HepG2 (cell line): ENCODE results near the gene EDN3. TPM values are rescaled to one million over a fixed set of nuclear protein-coding genes. Genes with fewer than 3 reads are reported as not detected.

ENCODE experiments used
- ATAC-seq: fragments of 200-7000 bp; cut with Tn5 transposase; 3 replicates; pipeline ENCODE4 v1.9.1; 2020; ENCODE audit warnings: mild to moderate bottlenecking, moderate library complexity
- BruUV-seq: library from RNA; stranded (reverse); fragments of 400-500 nt; replicated peaks from 2 replicates; lab custom pipeline; 2021; lab: Mats Ljungman, UMichigan
- CTCF ChIA-PET: fragments of 300-600 bp; formaldehyde crosslinking; extraction: SDS; loops from one replicate; lab custom pipeline; 2021; ENCODE audit warnings: low total read pairs, inconsistent platforms, low intra/inter-chr PET ratio; lab: Yijun Ruan, JAX
- POLR2A ChIA-PET: fragments of 350-600 bp; sonication (Branson Sonifier 250); formaldehyde crosslinking; loops from one replicate; lab custom pipeline; 2020; ENCODE audit warnings: antibody characterized with exemption, inconsistent platforms; lab: Yijun Ruan, JAX
- DNase-seq: peaks from one replicate; pipeline ENCODE4 v3.0.0-alpha.2; 2015; ENCODE audit warnings: low spot score
- FAIRE-seq: peaks from 3 replicates; lab custom pipeline; 2011; peaks lifted over from hg19 to GRCh38; lab: Jason Lieb, UNC
- H2AFZ ChIP-seq: one replicate; pipeline ENCODE4 v1.6.1; 2011; ENCODE audit warnings: low read length, inconsistent platforms
- H3K27ac ChIP-seq: fragments of 300-600 bp; 3 replicates; pipeline ENCODE4 v1.8.0; 2011; ENCODE audit warnings: mixed run types, mild to moderate bottlenecking, mixed read lengths, low read length, inconsistent platforms; ENCODE audit not compliant: insufficient read depth; ENCODE audit errors: extremely low read length
- H3K27me3 ChIP-seq, 2 experiments: fragments of 200-600 bp in 1 of 2; 2 replicates in 1 of 2; 3 replicates in 1 of 2; pipeline versions ENCODE4 v1.6.0 to v1.8.0; 2011; ENCODE audit warnings: low read length in 2 of 2, mild to moderate bottlenecking in 2 of 2, moderate library complexity in 2 of 2, inconsistent platforms in 1 of 2; ENCODE audit not compliant: insufficient read depth in 2 of 2, control insufficient read depth in 1 of 2
- H3K36me3 ChIP-seq, 2 experiments: fragments of 200-600 bp in 1 of 2; replicated peaks in 1 of 2; 2 replicates in 1 of 2; 3 replicates in 1 of 2; pipeline versions ENCODE4 v1.5.1 to v1.8.0; 2011; ENCODE audit warnings: low read length in 2 of 2, inconsistent platforms in 1 of 2; ENCODE audit not compliant: insufficient read depth in 2 of 2, control insufficient read depth in 1 of 2
- H3K4me1 ChIP-seq: 2 replicates; pipeline ENCODE4 v1.5.1; 2012; ENCODE audit warnings: low read length, inconsistent platforms; ENCODE audit not compliant: insufficient read depth
- H3K4me2 ChIP-seq: 2 replicates; pipeline ENCODE4 v1.6.0; 2011; ENCODE audit warnings: low read depth, low read length, inconsistent platforms
- H3K4me3 ChIP-seq, 3 experiments: fragments of 200-600 bp in 1 of 3; sonication (generic), shearing (Covaris generic) in 1 of 3; replicated peaks in 1 of 3; 2 replicates each; pipeline ENCODE4 v1.5.1; 2011 to 2016; ENCODE audit warnings: low read length in 3 of 3, inconsistent platforms in 2 of 3, low read depth in 2 of 3, mild to moderate bottlenecking in 2 of 3, control low read depth in 1 of 3, mixed read lengths in 1 of 3; ENCODE audit not compliant: insufficient read depth in 1 of 3
- H3K79me2 ChIP-seq: one replicate; pipeline ENCODE4 v1.6.1; 2011; ENCODE audit warnings: low read length, inconsistent platforms; ENCODE audit not compliant: insufficient read depth
- H3K9ac ChIP-seq: 2 replicates; pipeline ENCODE4 v1.6.0; 2011; ENCODE audit warnings: mild to moderate bottlenecking, low read depth, low read length, inconsistent platforms; ENCODE audit not compliant: insufficient read depth
- H3K9me3 ChIP-seq: 2 replicates; pipeline ENCODE4 v1.5.1; 2012; ENCODE audit warnings: mild to moderate bottlenecking, low read length
- H4K20me1 ChIP-seq: 2 replicates; pipeline ENCODE4 v1.6.0; 2011; ENCODE audit warnings: inconsistent platforms, mild to moderate bottlenecking, low read length, moderate library complexity; ENCODE audit not compliant: insufficient read depth
- E2F2 ChIP-seq: sonication (generic); formaldehyde crosslinking; IDR thresholded peaks from 2 replicates; pipeline ENCODE4 v1.4.0; 2020; ENCODE audit warnings: missing genetic modification reagents, borderline replicate concordance
- ETV5 ChIP-seq: IDR thresholded peaks from 2 replicates; pipeline ENCODE4 v1.6.1; 2018; ENCODE audit warnings: missing biosample characterization, missing genetic modification reagents, inconsistent platforms, borderline replicate concordance
- GLI4 ChIP-seq: sonication (generic); formaldehyde crosslinking; IDR thresholded peaks from 2 replicates; pipeline ENCODE4 v1.5.1; 2020; ENCODE audit warnings: missing genetic modification reagents, mild to moderate bottlenecking, moderate library complexity, borderline replicate concordance
- KLF13 ChIP-seq: sonication (generic); formaldehyde crosslinking; IDR thresholded peaks from 2 replicates; pipeline ENCODE4 v1.4.0; 2020; ENCODE audit warnings: mild to moderate bottlenecking, missing genetic modification reagents
- MYNN ChIP-seq: sonication (generic); formaldehyde crosslinking; IDR thresholded peaks from 2 replicates; pipeline ENCODE4 v1.4.0; 2020; ENCODE audit warnings: mild to moderate bottlenecking, low read depth, missing genetic modification reagents
- TBP ChIP-seq: sonication (generic); formaldehyde crosslinking; IDR thresholded peaks from 2 replicates; pipeline ENCODE4 v1.5.0; 2020; ENCODE audit warnings: missing genetic modification reagents
- YEATS2 ChIP-seq: sonication (generic); formaldehyde crosslinking; IDR thresholded peaks from 2 replicates; pipeline ENCODE4 v1.4.0; 2020; ENCODE audit warnings: missing genetic modification reagents, borderline replicate concordance
- ZBED4 ChIP-seq: sonication (generic); formaldehyde crosslinking; IDR thresholded peaks from 2 replicates; pipeline ENCODE4 v1.4.0; 2020; ENCODE audit warnings: missing genetic modification reagents, borderline replicate concordance
- ZBTB7B ChIP-seq: sonication (generic); formaldehyde crosslinking; IDR thresholded peaks from 2 replicates; pipeline ENCODE4 v1.4.0; 2020; ENCODE audit warnings: missing genetic modification reagents
- ZFP62 ChIP-seq: sonication (generic); formaldehyde crosslinking; IDR thresholded peaks from 2 replicates; pipeline ENCODE4 v1.4.0; 2020; ENCODE audit warnings: missing genetic modification reagents
- ZNF251 ChIP-seq: sonication (generic); formaldehyde crosslinking; IDR thresholded peaks from 2 replicates; pipeline ENCODE4 v1.9.0; 2021; ENCODE audit warnings: mild to moderate bottlenecking, missing genetic modification reagents
- ZNF766 ChIP-seq: sonication (generic); formaldehyde crosslinking; IDR thresholded peaks from 2 replicates; pipeline ENCODE4 v1.5.0; 2020; ENCODE audit warnings: missing genetic modification reagents, borderline replicate concordance
- ZNF773 ChIP-seq: sonication (generic); formaldehyde crosslinking; IDR thresholded peaks from 2 replicates; pipeline ENCODE4 v1.4.0; 2020; ENCODE audit warnings: missing genetic modification reagents, borderline replicate concordance
- ZNF800 ChIP-seq: sonication (generic); formaldehyde crosslinking; IDR thresholded peaks from 2 replicates; pipeline ENCODE4 v1.4.0; 2020; ENCODE audit warnings: missing genetic modification reagents
- ZSCAN12 ChIP-seq: sonication (generic); formaldehyde crosslinking; IDR thresholded peaks from 2 replicates; pipeline ENCODE4 v1.9.0; 2021; ENCODE audit warnings: mild to moderate bottlenecking, missing genetic modification reagents
- WGBS: methylation state at CpG from one replicate; pipeline ENCODE4 v1.1.6; 2017; ENCODE audit warnings: low lambda C conversion rate; 5-methylcytosine and 5-hydroxymethylcytosine counted together
- in situ Hi-C: cut with HindIII; loops from 2 replicates; pipeline ENCODE4 v1.10.0; 2017; ENCODE audit warnings: low pct_unique_long_range_greater_than_20kb; ENCODE audit not compliant: extremely low pct_ligation_motif_present
- intact Hi-C: fragments of 100-400 bp; cut with micrococcal nuclease; formaldehyde crosslinking; loops from one replicate; pipeline ENCODE4 v1.10.0; 2022; ENCODE audit not compliant: unreplicated experiment
- polyA plus RNA-seq, 8 experiments: library from polyadenylated mRNA; depleted of rRNA in 3 of 8; stranded (reverse) in 7 of 8; unstranded in 1 of 8; fragments of >200 nt; fragmentation: Illumina TruSeq in 4 of 8; extraction: Trizol in 4 of 8; gene quantifications; 2 replicates each; pipeline versions ENCODE4 v1.2.1 to v1.2.3, GENCODE V29; 2011 to 2016; ENCODE audit warnings: low read depth in 4 of 8, missing spikeins in 1 of 8, mixed read lengths in 1 of 8; ENCODE audit not compliant: insufficient read depth in 1 of 8
- total RNA-seq, 5 experiments: library from RNA; depleted of rRNA; stranded (reverse); fragments of >200 nt; fragmentation: Illumina TruSeq; extraction: Trizol; gene quantifications; 2 replicates each; pipeline ENCODE4 v1.2.3, GENCODE V29; 2016; ENCODE audit warnings: low read depth in 1 of 5

Gene EDN3
- total and polyA plus RNA-seq, 2 of the 13 experiments (the other 11 are each of a cell fraction or from before 2014, with no cell fraction given) = not detected

GRCh38 chr20:59268870-59269269 is 31.5 kb upstream of the EDN3 start:
- DNase-seq = no peak
- Histone ChIP-seq H4K20me1 (no peaks in the 10 kb centered on the region), H3K4me2 (no peak overlapping the region), H3K9ac (no peak overlapping the region), H3K79me2 (no peaks in the 10 kb centered on the region), H3K9me3 (no peaks in the 10 kb centered on the region), H2AFZ (no peak overlapping the region), H3K27ac (no peak overlapping the region), H3K4me3 (no peak overlapping the region), H3K27me3 (peaks cover 1 to 44% of the 10 kb centered on the region in 2 experiments; a peak in 4 of 5 replicates), H3K4me1 (no peaks in the 10 kb centered on the region), H3K36me3 (no peaks in the 10 kb centered on the region)
- intact Hi-C loops = no loop called here
- BruUV-seq = no TSS peak
- POLR2A ChIA-PET = no interaction called here
- ATAC-seq = no peak
- in situ Hi-C loops = no loop called here
- WGBS = 7% methylated on average over 3 of the region's 3 CpGs
- CTCF ChIA-PET = no interaction called here
- no peak for FAIRE-seq
- TF ChIP-seq E2F2 (CRISPR knock-in tag) = no peak
- no peak for TF ChIP-seq ZSCAN12 (CRISPR knock-in tag)
- TF ChIP-seq KLF13 = no peak
- TF ChIP-seq ETV5 = no peak
- no peak for TF ChIP-seq MYNN (CRISPR knock-in tag)
- TF ChIP-seq YEATS2 (CRISPR knock-in tag) = no peak
- no peak for TF ChIP-seq ZFP62
- no peak for TF ChIP-seq ZNF800
- no peak for TF ChIP-seq GLI4 (CRISPR knock-in tag)
- TF ChIP-seq ZNF766 (CRISPR knock-in tag) = no peak
- no peak for TF ChIP-seq TBP
- TF ChIP-seq ZBED4 = no peak
- no peak for TF ChIP-seq ZNF251
- TF ChIP-seq ZNF773 (CRISPR knock-in tag) = no peak
- TF ChIP-seq ZBTB7B (CRISPR knock-in tag) = no peak
